HCT116 (cell line): Measurements from ENCODE around the gene ECT2. TPM values are rescaled to one million over a fixed set of nuclear protein-coding genes. Genes with fewer than 3 reads are reported as not detected.
"Not testable (repeated sequence)": the region's sequence is repeated elsewhere in the genome, so short reads cannot be mapped to it uniquely, and the experiment has no call there.

ENCODE experiments used
- ATAC-seq: fragments of 200-7000 bp; cut with Tn5 transposase; 2 replicates; pipeline ENCODE4 v1.9.1; 2020; ENCODE audit warnings: mild to moderate bottlenecking, moderate library complexity
- BruUV-seq: library from RNA; stranded (reverse); fragments of 400-500 nt; replicated peaks from 2 replicates; lab custom pipeline; 2021; lab: Mats Ljungman, UMichigan
- CTCF ChIA-PET: fragments of 300-600 bp; sonication (Branson Sonifier 250); formaldehyde crosslinking; loops from one replicate; lab custom pipeline; 2021; ENCODE audit warnings: antibody characterized with exemption; lab: Charles Lee
- POLR2A ChIA-PET: fragments of 300-600, 350-600 bp; sonication (Branson Sonifier 250); formaldehyde crosslinking; loops from one replicate; lab custom pipeline; 2021; ENCODE audit warnings: antibody characterized with exemption; lab: Charles Lee
- RAD21 ChIA-PET, 2 experiments: fragments of 300-600 bp; sonication (Branson Sonifier 250); formaldehyde crosslinking; loops; one replicate each; lab custom pipeline; 2023; ENCODE audit warnings: low total read pairs in 2 of 2; ENCODE audit not compliant: uncharacterized antibody in 2 of 2, unreplicated experiment in 2 of 2, low non-redundant PET in 1 of 2; lab: Charles Lee
- DNase-seq: peaks from one replicate; pipeline ENCODE4 v3.0.0-alpha.2; 2010; ENCODE audit warnings: low read depth, low spot score
- H2AFZ ChIP-seq: fragments of 200-600 bp; shearing (Covaris generic), sonication (generic); 2 replicates; pipeline ENCODE4 v1.6.1; 2017; ENCODE audit warnings: low read depth, mixed run types, mixed read lengths, antibody characterized with exemption, low read length; ENCODE audit not compliant: poor library complexity, severe bottlenecking
- H3K27ac ChIP-seq: 2 replicates; pipeline ENCODE4 v1.5.1; 2012; ENCODE audit warnings: low read depth, low read length
- H3K27me3 ChIP-seq: fragments of 200-600 bp; sonication (generic); 2 replicates; pipeline ENCODE4 v1.6.1; 2016; ENCODE audit warnings: mixed run types, low read length, mixed read lengths; ENCODE audit not compliant: insufficient read depth
- H3K36me3 ChIP-seq, 2 experiments: fragments of 200-500 bp in 1 of 2; fragments of 200-600 bp in 1 of 2; sonication (Bioruptor generic) in 1 of 2; sonication (generic) in 1 of 2; 2 replicates each; pipeline versions ENCODE4 v1.5.1 to v1.6.1; 2014 to 2016; ENCODE audit warnings: low read length in 2 of 2, inconsistent platforms in 1 of 2, mixed read lengths in 1 of 2, mixed run types in 1 of 2; ENCODE audit not compliant: insufficient read depth in 2 of 2, control insufficient read depth in 1 of 2
- H3K4me1 ChIP-seq, 2 experiments: fragments of 200-600 bp in 1 of 2; sonication (generic) in 1 of 2; 2 replicates each; pipeline versions ENCODE4 v1.5.1 to v1.6.1; 2012 to 2017; ENCODE audit warnings: low read length in 2 of 2, inconsistent platforms in 1 of 2, mild to moderate bottlenecking in 1 of 2, mixed read lengths in 1 of 2, mixed run types in 1 of 2, moderate library complexity in 1 of 2; ENCODE audit not compliant: insufficient read depth in 2 of 2, control insufficient read depth in 1 of 2
- H3K4me2 ChIP-seq: fragments of 200-600 bp; sonication (generic); 2 replicates; pipeline ENCODE4 v1.6.1; 2017; ENCODE audit warnings: mixed run types, low read length, mixed read lengths
- H3K4me3 ChIP-seq, 2 experiments: fragments of 200-600 bp in 1 of 2; sonication (generic) in 1 of 2; replicated peaks in 1 of 2; 2 replicates each; pipeline ENCODE4 v1.5.1; 2011 to 2016; ENCODE audit warnings: low read length in 2 of 2, control low read depth in 1 of 2, low read depth in 1 of 2, mild to moderate bottlenecking in 1 of 2, mixed read lengths in 1 of 2, mixed run types in 1 of 2
- H3K79me2 ChIP-seq: fragments of 200-600 bp; sonication (generic); 2 replicates; pipeline ENCODE4 v1.6.1; 2017; ENCODE audit warnings: mild to moderate bottlenecking, mixed run types, low read length, moderate library complexity, mixed read lengths; ENCODE audit not compliant: insufficient read depth
- H3K9ac ChIP-seq: fragments of 200-600 bp; sonication (generic); 2 replicates; pipeline ENCODE4 v1.6.1; 2016; ENCODE audit warnings: low read length, mixed read lengths
- H3K9me2 ChIP-seq: fragments of 200-600 bp; sonication (generic), shearing (Covaris generic); 2 replicates; pipeline ENCODE4 v1.6.1; 2017; ENCODE audit warnings: mixed run types, mild to moderate bottlenecking, moderate library complexity; ENCODE audit not compliant: insufficient read depth
- H3K9me3 ChIP-seq, 2 experiments: fragments of 200-500 bp in 1 of 2; fragments of 200-600 bp in 1 of 2; sonication (Bioruptor generic) in 1 of 2; sonication (generic) in 1 of 2; 2 replicates each; pipeline ENCODE4 v1.6.1; 2014 to 2017; ENCODE audit warnings: low read length in 2 of 2, mixed read lengths in 2 of 2, inconsistent platforms in 1 of 2, low read depth in 1 of 2, mild to moderate bottlenecking in 1 of 2, mixed run types in 1 of 2, moderate library complexity in 1 of 2; ENCODE audit not compliant: control insufficient read depth in 1 of 2, insufficient read depth in 1 of 2
- H4K20me1 ChIP-seq: fragments of 200-600 bp; sonication (generic), shearing (Covaris generic); 2 replicates; pipeline ENCODE4 v1.6.1; 2017; ENCODE audit warnings: mixed run types, mild to moderate bottlenecking, moderate library complexity; ENCODE audit not compliant: insufficient read depth
- CEBPB ChIP-seq: IDR thresholded peaks from 2 replicates; pipeline ENCODE4 v1.6.1; 2012; ENCODE audit warnings: low read depth
- ELF1 ChIP-seq: IDR thresholded peaks from 2 replicates; pipeline ENCODE4 v1.6.1; 2012; ENCODE audit warnings: low read depth, borderline replicate concordance
- EZH2 ChIP-seq: fragments of 200-600 bp; sonication (generic); IDR thresholded peaks from 2 replicates; pipeline ENCODE4 v1.6.1; 2017; ENCODE audit warnings: antibody characterized with exemption, mixed run types
- EZH2phosphoT487 ChIP-seq: fragments of 200-600 bp; IDR thresholded peaks from 2 replicates; pipeline ENCODE4 v1.6.1; 2018; ENCODE audit warnings: antibody characterized with exemption, borderline replicate concordance
- FOSL1 ChIP-seq: IDR thresholded peaks from 2 replicates; pipeline ENCODE4 v1.6.1; 2012; ENCODE audit warnings: low read depth
- JUND ChIP-seq: IDR thresholded peaks from 2 replicates; pipeline ENCODE4 v1.6.1; 2012
- RAD21 ChIP-seq: IDR thresholded peaks from 2 replicates; pipeline ENCODE4 v1.6.1; 2012; ENCODE audit warnings: low read depth, mild to moderate bottlenecking
- SP1 ChIP-seq: IDR thresholded peaks from 2 replicates; pipeline ENCODE4 v1.6.1; 2012; ENCODE audit warnings: low read depth
- TCF7L2 ChIP-seq: IDR thresholded peaks from 2 replicates; pipeline ENCODE4 v1.7.0; 2011; ENCODE audit warnings: borderline replicate concordance, inconsistent platforms; ENCODE audit not compliant: insufficient read depth, insufficient read length; ENCODE audit errors: extremely low read depth
- ZFX ChIP-seq: fragments of 450-650 bp; IDR thresholded peaks from 2 replicates; pipeline ENCODE4 v1.6.1; 2017
- intact Hi-C: fragments of 100-400 bp; cut with micrococcal nuclease; formaldehyde crosslinking; loops from 2 replicates; pipeline ENCODE4 v1.10.0; 2022
- total RNA-seq: library from RNA; stranded (reverse); gene quantifications from one replicate; pipeline ENCODE4 v1.2.1, GENCODE V29; 2021; ENCODE audit not compliant: unreplicated experiment
- TF ChIP-seq, protein P1 (sequence below): IDR thresholded peaks from 2 replicates; pipeline ENCODE4 v1.6.1; 2011; ENCODE audit warnings: mild to moderate bottlenecking, low read length, moderate library complexity; ENCODE audit not compliant: insufficient replicate concordance; ENCODE audit errors: extremely low read depth
- TF ChIP-seq, protein P2 (sequence below): IDR thresholded peaks from 2 replicates; pipeline ENCODE4 v1.6.1; 2012

Gene ECT2
- total RNA-seq, 1 experiment from 2014 or later: 95.6 TPM

DNA sequence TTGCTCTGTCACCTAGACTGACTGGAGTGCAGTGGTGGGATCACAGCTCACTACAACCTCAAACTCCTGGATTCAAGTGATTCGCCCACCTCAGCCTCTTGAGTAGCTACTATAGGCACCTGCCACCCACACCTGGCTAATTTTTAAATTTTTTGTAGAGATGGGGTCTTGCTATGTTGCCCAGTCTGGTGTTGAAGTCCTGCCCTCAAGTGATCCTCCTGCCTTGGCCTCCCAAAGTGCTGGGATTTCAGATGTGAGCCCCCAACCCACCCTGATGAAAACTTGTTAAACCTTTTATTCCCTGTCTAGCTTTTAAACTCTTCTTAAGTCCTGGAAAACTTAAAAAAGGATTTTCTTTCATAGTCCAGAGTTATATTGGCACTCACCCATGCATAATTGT lies 2.6 kb downstream of the ECT2 start:
- H3K4me1 ChIP-seq: peaks cover 19 to 39% of the 10 kb centered on the region in 2 experiments

DNA sequence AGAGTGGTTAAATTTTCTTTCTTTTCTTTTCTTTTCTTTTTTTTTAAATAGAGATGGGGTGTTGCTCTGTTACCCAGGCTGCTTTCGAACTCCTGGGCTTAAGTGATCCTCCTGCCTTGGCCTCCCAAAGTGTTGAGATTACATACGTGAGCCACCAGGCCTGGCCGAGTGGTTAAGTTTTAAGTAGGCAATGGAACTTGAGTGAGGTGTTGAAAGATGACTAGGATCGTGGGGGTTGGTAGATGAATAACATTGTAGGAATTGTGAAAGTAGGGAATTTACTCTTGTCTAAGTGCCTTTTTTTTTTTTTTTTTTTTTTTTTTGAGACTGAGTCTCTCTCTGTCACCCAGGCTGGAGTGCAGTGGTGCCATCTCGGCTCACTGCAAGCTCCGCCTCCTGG lies 9.9 kb downstream of the ECT2 start:
- H3K4me3 ChIP-seq, H3K4me2 ChIP-seq, H3K9me3 ChIP-seq, intact Hi-C loops, H3K27ac ChIP-seq, DNase-seq, RAD21 ChIA-PET, BruUV-seq, H3K9ac ChIP-seq, H3K9me2 ChIP-seq, H2AFZ ChIP-seq, H4K20me1 ChIP-seq, ATAC-seq, H3K27me3 ChIP-seq, CTCF ChIA-PET, H3K4me1 ChIP-seq, POLR2A ChIA-PET: not testable (repeated sequence)
- Histone ChIP-seq H3K36me3 (peaks cover 66 to 75% of the 10 kb centered on the region in 2 experiments), H3K79me2 (peaks cover 82% of the 10 kb centered on the region)

More for the DNA sequence above, 2.6 kb downstream of the ECT2 start:
- DNase-seq (no peak), ATAC-seq (no peak)
- Histone ChIP-seq H3K79me2 (peaks cover 72% of the 10 kb centered on the region), H3K4me3 (no peak overlapping the region), H3K9me2 (no peaks in the 10 kb centered on the region), H4K20me1 (peaks cover 3% of the 10 kb centered on the region; the same call in 1 of the 2 replicates), H2AFZ (no peak overlapping the region), H3K27ac (no peak overlapping the region), H3K27me3 (no peaks in the 10 kb centered on the region), H3K9me3 (no peaks in the 10 kb centered on the region), H3K9ac (no peak overlapping the region), H3K36me3 (peaks cover 20 to 34% of the 10 kb centered on the region in 2 experiments), H3K4me2 (no peak overlapping the region)
- POLR2A ChIA-PET: no interaction called here
- CTCF ChIA-PET: no interaction called here
- intact Hi-C loops: no loop called here
- no TSS peak for BruUV-seq
- TF ChIP-seq JUND: no peak
- no peak for TF ChIP-seq ZFX
- no peak for TF ChIP-seq TCF7L2
- TF ChIP-seq, protein P1, sequence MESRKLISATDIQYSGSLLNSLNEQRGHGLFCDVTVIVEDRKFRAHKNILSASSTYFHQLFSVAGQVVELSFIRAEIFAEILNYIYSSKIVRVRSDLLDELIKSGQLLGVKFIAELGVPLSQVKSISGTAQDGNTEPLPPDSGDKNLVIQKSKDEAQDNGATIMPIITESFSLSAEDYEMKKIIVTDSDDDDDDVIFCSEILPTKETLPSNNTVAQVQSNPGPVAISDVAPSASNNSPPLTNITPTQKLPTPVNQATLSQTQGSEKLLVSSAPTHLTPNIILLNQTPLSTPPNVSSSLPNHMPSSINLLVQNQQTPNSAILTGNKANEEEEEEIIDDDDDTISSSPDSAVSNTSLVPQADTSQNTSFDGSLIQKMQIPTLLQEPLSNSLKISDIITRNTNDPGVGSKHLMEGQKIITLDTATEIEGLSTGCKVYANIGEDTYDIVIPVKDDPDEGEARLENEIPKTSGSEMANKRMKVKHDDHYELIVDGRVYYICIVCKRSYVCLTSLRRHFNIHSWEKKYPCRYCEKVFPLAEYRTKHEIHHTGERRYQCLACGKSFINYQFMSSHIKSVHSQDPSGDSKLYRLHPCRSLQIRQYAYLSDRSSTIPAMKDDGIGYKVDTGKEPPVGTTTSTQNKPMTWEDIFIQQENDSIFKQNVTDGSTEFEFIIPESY: no peak
- no peak for TF ChIP-seq EZH2phosphoT487
- TF ChIP-seq FOSL1: no peak
- TF ChIP-seq SP1: no peak
- TF ChIP-seq RAD21: no peak
- TF ChIP-seq ELF1: no peak
- TF ChIP-seq CEBPB: no peak
- TF ChIP-seq, protein P2, sequence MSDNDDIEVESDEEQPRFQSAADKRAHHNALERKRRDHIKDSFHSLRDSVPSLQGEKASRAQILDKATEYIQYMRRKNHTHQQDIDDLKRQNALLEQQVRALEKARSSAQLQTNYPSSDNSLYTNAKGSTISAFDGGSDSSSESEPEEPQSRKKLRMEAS: no peak
- TF ChIP-seq EZH2: no peak
- RAD21 ChIA-PET: no interaction called here
